Tibial nerve (tissue), 4 donors: ENCODE data around the gene PSG7. TPM values are rescaled to one million over a fixed set of nuclear protein-coding genes. Genes with fewer than 3 reads are reported as not detected.
"Not testable (repeated sequence)": the region's sequence is repeated elsewhere in the genome, so short reads cannot be mapped to it uniquely, and the experiment has no call there.

Experiments used
- DNase-seq, 2 donors: peaks; one replicate each; pipeline ENCODE4 v3.0.0-alpha.2; 2019; ENCODE audit warnings: low spot score in 2 of 2
- H3K27ac ChIP-seq, 4 donors: fragments of 200-600 bp; sonication (generic) in 3 of 4; one replicate each; pipeline ENCODE4 v1.5.1; 2017 to 2019; ENCODE audit warnings: mild to moderate bottlenecking in 1 of 4
- H3K27me3 ChIP-seq, 2 donors: fragments of 200-600 bp; sonication (generic) in 1 of 2; one replicate each; pipeline versions ENCODE4 v1.5.1 to v1.6.0; 2017 to 2019
- H3K36me3 ChIP-seq, 3 donors: fragments of 200-600 bp; sonication (generic); one replicate each; pipeline ENCODE4 v1.5.1; 2018 to 2019
- H3K4me1 ChIP-seq, 4 donors: fragments of 200-600 bp; sonication (generic) in 3 of 4; one replicate each; pipeline ENCODE4 v1.5.1; 2017 to 2019
- H3K4me3 ChIP-seq, 4 donors: fragments of 200-600 bp; sonication (generic) in 3 of 4; one replicate each; pipeline ENCODE4 v1.5.1; 2017 to 2019; ENCODE audit warnings: mild to moderate bottlenecking in 1 of 4, moderate library complexity in 1 of 4
- H3K9me3 ChIP-seq, 4 donors: fragments of 200-600 bp; sonication (generic) in 3 of 4; one replicate each; pipeline ENCODE4 v1.5.1; 2017 to 2019
- EP300 ChIP-seq, 2 donors: sonication (generic); formaldehyde crosslinking; IDR thresholded peaks; one replicate each; pipeline ENCODE4 v1.6.1; 2017; ENCODE audit warnings: antibody characterized with exemption in 2 of 2, mild to moderate bottlenecking in 1 of 2
- POLR2A ChIP-seq, 2 donors: fragments of 450-650 bp; IDR thresholded peaks; one replicate each; pipeline ENCODE4 v1.6.1; 2017; ENCODE audit warnings: antibody characterized with exemption in 2 of 2, mild to moderate bottlenecking in 2 of 2, moderate library complexity in 2 of 2
- WGBS, 2 donors: methylation state at CpG; one replicate each; pipeline ENCODE4 v1.1.5; 2018; 5-methylcytosine and 5-hydroxymethylcytosine counted together
- total RNA-seq, 4 donors: library from RNA; depleted of rRNA; stranded (reverse); fragments of >200 nt; gene quantifications; one replicate each; pipeline ENCODE4 v1.1.0, GENCODE V29; 2016
- TF ChIP-seq, protein P1 (sequence below), 5 experiments: fragments of 200-600 bp in 3 of 5; fragments of 450-650 bp in 2 of 5; sonication (generic) in 3 of 5; IDR thresholded peaks; one replicate each; pipeline ENCODE4 v1.5.1; 2016 to 2019; ENCODE audit warnings: antibody characterized with exemption in 5 of 5, mild to moderate bottlenecking in 3 of 5, moderate library complexity in 2 of 5

PSG7 gene
- total RNA-seq, 4 donors from 2014 or later, result not detected

DNA sequence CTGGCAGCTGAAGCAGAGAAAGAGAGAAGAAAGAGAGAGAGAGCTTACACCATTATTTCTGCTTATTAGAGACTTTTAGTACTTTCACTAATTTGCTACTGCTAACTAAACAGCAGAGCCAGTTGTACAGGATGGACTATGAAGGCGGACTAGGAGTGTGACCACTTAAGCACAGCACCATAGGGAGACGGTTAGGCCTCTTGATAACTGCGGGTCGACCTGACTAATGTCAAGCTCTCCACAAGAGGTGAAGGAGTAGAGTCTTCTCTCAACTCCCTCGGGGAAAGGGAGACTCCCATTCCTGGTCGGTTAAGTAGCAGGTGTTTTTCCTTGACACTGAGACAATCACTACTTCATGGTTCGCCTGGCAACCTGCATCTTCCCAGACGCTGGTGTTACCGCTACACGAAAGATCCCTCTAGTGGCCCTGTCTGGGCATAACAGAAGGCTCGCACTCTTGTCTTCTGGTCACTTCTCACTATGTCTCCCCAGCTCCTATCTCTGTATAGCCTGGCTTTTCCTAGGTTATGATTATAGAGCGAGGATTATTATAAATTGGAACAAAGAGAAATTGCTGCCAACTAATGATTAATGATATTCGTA, 5.3 kb upstream of the PSG7 start:
- no peaks in the 10 kb centered on the region for H3K4me1 ChIP-seq
- no peaks in the 10 kb centered on the region for H3K9me3 ChIP-seq
- TF ChIP-seq, protein P1, sequence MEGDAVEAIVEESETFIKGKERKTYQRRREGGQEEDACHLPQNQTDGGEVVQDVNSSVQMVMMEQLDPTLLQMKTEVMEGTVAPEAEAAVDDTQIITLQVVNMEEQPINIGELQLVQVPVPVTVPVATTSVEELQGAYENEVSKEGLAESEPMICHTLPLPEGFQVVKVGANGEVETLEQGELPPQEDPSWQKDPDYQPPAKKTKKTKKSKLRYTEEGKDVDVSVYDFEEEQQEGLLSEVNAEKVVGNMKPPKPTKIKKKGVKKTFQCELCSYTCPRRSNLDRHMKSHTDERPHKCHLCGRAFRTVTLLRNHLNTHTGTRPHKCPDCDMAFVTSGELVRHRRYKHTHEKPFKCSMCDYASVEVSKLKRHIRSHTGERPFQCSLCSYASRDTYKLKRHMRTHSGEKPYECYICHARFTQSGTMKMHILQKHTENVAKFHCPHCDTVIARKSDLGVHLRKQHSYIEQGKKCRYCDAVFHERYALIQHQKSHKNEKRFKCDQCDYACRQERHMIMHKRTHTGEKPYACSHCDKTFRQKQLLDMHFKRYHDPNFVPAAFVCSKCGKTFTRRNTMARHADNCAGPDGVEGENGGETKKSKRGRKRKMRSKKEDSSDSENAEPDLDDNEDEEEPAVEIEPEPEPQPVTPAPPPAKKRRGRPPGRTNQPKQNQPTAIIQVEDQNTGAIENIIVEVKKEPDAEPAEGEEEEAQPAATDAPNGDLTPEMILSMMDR (IDR thresholded peaks at IDR 0.05), result no peak
- TF ChIP-seq EP300 (IDR thresholded peaks at IDR 0.05) (no peak), POLR2A (IDR thresholded peaks at IDR 0.05) (no peak)
- H3K36me3 ChIP-seq, result no peaks in the 10 kb centered on the region
- H3K27me3 ChIP-seq, result no peaks in the 10 kb centered on the region
- no peak for DNase-seq
- no peak overlapping the region for H3K27ac ChIP-seq
- WGBS, 2 donors, result 36 to 42% methylated on average over 13 of the region's 13 CpGs
- H3K4me3 ChIP-seq, result no peak overlapping the region

DNA sequence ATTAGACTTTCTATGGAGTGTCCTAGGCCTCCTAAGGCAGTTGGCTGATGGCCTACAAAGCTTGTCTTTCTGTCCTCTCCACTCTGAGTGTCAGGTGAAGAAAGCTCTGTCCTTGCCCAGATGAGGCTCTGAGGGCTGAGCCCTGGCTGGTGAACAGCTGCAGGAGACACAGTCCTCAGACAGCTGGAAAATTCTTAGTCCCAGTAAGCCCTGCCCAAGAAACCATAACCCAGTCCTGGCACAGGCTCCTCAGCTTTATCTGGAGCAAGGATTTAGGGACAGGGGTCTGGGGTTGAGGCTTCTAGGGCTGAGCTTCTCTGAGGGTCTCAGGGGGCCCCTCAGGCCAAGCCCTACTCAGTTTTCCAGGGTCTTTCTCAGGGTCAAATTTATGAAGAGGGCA, 2.3 kb downstream of the PSG7 start:
- H3K27ac ChIP-seq, H3K27me3 ChIP-seq, H3K4me1 ChIP-seq, H3K9me3 ChIP-seq, H3K36me3 ChIP-seq, DNase-seq, H3K4me3 ChIP-seq: not testable (repeated sequence)

DNA sequence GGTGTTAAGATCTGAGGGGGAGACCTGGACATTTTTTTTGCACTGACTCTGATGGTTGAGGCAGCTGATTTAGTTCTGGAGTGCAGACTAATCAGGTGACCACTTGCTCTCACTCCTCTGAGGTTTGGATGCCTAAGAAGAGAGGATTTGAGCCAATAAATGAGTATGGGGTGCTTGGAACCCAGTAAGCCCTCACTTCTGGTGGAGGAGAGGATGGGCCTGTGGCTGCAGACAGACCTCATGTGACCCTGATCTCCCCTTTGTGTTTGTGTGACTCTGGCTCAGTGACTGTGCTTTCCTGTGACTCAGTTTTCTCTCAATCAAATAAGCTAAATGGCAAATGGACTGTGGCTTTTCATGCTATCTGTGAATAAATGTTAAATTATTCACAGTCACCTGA, 2.8 kb downstream of the PSG7 start:
- not testable (repeated sequence) for H3K36me3 ChIP-seq, H3K9me3 ChIP-seq, H3K4me3 ChIP-seq, H3K4me1 ChIP-seq, H3K27me3 ChIP-seq, H3K27ac ChIP-seq, DNase-seq

DNA sequence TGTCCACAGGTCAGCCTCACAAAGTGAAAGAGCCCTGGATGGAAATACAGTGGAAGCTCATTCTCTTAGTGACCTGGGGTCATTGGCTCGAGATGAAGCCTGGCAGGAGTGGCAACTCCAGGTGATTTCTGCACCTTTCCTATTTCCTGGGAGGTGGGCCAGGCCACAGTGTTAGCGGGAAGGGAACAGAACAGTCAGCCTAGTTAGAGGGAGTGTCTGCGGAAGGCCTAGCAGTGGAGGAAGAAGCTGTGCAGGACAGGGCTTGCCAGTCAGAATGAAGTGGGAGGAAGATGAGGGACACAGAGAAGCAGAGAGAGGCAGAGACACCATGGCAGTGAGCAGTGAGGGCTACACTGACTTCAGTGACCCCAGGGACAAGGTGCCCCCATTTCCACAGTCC, 3.6 kb downstream of the PSG7 start:
- H3K36me3 ChIP-seq, DNase-seq, H3K4me1 ChIP-seq, H3K27me3 ChIP-seq, H3K9me3 ChIP-seq, H3K27ac ChIP-seq, H3K4me3 ChIP-seq: not testable (repeated sequence)
- 76 to 77% methylated on average over 3 of the region's 3 CpGs for WGBS, 2 donors

DNA sequence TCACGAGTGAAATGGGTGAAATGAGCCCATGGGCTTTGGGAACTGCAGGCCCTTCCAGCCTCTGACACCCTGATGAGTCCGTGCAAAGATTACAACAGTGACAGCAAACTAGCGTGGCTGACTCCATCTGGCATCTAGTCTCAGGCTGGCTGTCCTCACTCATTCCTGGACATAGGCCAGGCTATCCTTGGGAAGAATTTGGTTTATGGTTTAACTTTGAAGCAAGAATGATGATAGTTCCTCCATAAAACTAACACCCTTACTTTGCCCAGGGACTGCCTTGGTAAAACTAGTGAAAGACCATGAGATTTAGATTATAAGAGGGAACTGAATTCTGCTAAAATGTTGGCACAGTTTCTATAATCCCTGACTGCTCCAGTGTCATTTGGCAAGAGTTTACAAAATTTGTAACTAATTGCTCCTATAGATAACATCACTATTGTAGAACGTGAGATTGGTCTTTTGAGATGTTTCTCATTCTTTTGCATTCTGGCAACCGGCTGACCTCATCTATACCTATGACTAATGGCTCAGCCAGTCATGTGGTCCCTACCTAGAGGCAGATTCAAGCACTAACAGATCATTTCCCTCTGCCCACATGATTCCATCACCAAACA, 4.4 kb downstream of the PSG7 start:
- H3K4me3 ChIP-seq, H3K9me3 ChIP-seq, H3K4me1 ChIP-seq, H3K36me3 ChIP-seq, H3K27ac ChIP-seq, DNase-seq, H3K27me3 ChIP-seq: not testable (repeated sequence)
- WGBS, 2 donors, result 71 to 73% methylated on average over 5 of the region's 5 CpGs

DNA sequence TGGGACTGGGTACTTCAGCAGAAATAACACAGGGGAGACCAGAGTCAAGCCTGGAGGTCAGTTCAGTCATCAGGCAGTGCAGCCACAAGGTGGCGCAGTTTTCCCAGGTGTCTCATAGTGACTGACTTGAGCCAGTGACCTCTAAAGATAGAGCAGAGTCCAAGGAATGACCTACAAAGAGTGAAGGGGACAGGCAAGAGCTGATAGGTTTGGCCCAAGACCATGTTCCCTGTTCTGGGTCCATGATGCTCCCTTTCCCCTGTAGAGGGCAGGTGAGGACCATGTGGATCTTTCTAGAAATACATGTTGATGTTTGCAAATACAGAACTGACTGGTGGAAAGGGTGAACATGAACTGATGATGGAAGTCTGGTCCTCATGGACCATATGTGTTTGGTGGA, 6.8 kb downstream of the PSG7 start:
- H3K27me3 ChIP-seq, H3K9me3 ChIP-seq, H3K4me1 ChIP-seq, H3K27ac ChIP-seq, H3K4me3 ChIP-seq, H3K36me3 ChIP-seq, DNase-seq: not testable (repeated sequence)
- WGBS, 2 donors, result 14 to 19% methylated on average over 1 of the region's 1 CpG

DNA sequence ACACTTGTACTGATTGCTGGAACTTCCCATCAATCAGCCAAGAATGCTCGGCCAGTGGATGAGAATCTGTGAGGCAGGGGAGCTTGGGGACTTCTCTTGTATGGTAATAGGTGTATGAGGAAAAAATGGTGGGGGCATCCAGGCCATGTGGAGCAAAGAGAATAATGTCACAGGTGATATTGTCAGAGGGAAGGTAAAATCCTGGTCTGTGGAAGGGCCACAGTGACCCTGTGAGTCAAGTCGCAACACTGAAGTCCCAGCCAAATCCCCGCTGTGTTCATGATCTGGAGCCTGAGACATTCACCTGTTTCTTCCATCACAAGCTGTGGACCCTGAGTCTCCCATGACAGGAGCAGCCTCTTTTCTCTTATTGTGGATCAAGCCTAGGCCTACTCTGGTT, 8.1 kb downstream of the PSG7 start:
- H3K4me1 ChIP-seq, result no peaks in the 10 kb centered on the region
- no peak for TF ChIP-seq EP300 (IDR thresholded peaks at IDR 0.05)
- TF ChIP-seq POLR2A (IDR thresholded peaks at IDR 0.05), result no peak
- TF ChIP-seq, protein P1 (IDR thresholded peaks at IDR 0.05), result no peak
- H3K36me3 ChIP-seq, result no peaks in the 10 kb centered on the region
- H3K27ac ChIP-seq, result no peak overlapping the region
- no peak overlapping the region for H3K4me3 ChIP-seq
- H3K27me3 ChIP-seq, result no peaks in the 10 kb centered on the region
- no peaks in the 10 kb centered on the region for H3K9me3 ChIP-seq
- WGBS, 2 donors, result 78 to 83% methylated on average over 3 of the region's 3 CpGs
- no peak for DNase-seq

DNA sequence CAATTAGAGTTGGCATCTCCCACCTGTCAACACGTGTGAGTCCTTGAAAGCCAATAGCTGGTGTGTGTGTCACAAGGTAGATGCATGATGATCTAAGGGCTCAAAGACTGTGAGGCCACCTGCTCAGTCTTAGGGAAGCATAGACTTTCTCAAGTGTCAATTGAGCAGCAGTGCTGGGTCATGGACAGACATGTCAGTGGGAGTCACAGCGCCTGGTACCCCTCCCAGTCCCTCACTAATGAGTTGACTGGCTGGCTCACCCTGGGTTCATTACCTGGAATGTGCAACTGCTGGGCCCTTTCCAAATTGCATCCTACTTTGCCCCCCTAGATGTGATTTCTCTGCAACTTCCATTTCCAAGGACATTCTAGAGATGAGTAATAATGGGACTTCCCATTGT, 10.2 kb downstream of the PSG7 start:
- WGBS, 2 donors, result 56 to 57% methylated on average over 2 of the region's 2 CpGs
- no peak overlapping the region for H3K4me3 ChIP-seq
- no peaks in the 10 kb centered on the region for H3K27me3 ChIP-seq
- no peaks in the 10 kb centered on the region for H3K4me1 ChIP-seq
- TF ChIP-seq POLR2A (IDR thresholded peaks at IDR 0.05) (no peak), EP300 (IDR thresholded peaks at IDR 0.05) (no peak)
- TF ChIP-seq, protein P1 (IDR thresholded peaks at IDR 0.05), result no peak
- H3K9me3 ChIP-seq, result no peaks in the 10 kb centered on the region
- no peak overlapping the region for H3K27ac ChIP-seq
- H3K36me3 ChIP-seq, result no peaks in the 10 kb centered on the region
- DNase-seq, result no peak
